ENCODE results near the gene NOL8. TPM values are rescaled to one million over a fixed set of nuclear protein-coding genes. Genes with fewer than 3 reads are reported as not detected.

NOL8 gene
- total RNA-seq, 4 donors from 2014 or later = 21.8 to 80.1 (median 33.9) TPM

DNA sequence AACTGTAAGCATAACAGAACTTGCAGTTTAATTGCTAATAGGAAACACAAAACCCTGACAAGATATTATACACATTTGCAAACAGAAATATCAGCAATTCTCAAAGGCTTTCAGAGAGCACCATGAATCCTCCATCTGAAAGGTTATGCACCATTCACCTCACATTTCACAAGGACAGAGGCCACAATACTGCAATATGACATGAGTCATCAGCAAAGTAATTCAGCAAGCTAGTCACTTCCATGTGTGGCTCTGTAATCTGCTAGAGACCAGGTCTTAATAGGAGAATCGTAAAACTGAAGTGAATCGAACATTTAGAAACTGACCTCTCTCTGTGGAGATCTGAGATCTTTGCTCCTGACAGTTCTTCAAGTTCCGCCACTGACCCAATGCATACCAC is 60.0 kb downstream of the NOL8 start:
- no peak for DNase-seq (ENCODE audit: low spot score in 2 of 2)
- Histone ChIP-seq H3K4me3 (no peak overlapping the region), H3K27me3 (no peaks in the 10 kb centered on the region), H3K27ac (no peak overlapping the region), H3K4me1 (no peaks in the 10 kb centered on the region), H3K9me3 (no peaks in the 10 kb centered on the region), H3K36me3 (peaks cover 100% of the 10 kb centered on the region)
- WGBS = 98% methylated on average over 3 of the region's 3 CpGs
- no peak for TF ChIP-seq EP300 (IDR thresholded peaks at IDR 0.05)
- no peak for TF ChIP-seq POLR2AphosphoS5 (IDR thresholded peaks at IDR 0.05)
- TF ChIP-seq, protein P1, sequence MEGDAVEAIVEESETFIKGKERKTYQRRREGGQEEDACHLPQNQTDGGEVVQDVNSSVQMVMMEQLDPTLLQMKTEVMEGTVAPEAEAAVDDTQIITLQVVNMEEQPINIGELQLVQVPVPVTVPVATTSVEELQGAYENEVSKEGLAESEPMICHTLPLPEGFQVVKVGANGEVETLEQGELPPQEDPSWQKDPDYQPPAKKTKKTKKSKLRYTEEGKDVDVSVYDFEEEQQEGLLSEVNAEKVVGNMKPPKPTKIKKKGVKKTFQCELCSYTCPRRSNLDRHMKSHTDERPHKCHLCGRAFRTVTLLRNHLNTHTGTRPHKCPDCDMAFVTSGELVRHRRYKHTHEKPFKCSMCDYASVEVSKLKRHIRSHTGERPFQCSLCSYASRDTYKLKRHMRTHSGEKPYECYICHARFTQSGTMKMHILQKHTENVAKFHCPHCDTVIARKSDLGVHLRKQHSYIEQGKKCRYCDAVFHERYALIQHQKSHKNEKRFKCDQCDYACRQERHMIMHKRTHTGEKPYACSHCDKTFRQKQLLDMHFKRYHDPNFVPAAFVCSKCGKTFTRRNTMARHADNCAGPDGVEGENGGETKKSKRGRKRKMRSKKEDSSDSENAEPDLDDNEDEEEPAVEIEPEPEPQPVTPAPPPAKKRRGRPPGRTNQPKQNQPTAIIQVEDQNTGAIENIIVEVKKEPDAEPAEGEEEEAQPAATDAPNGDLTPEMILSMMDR (IDR thresholded peaks at IDR 0.05) = no peak
- TF ChIP-seq POLR2A (IDR thresholded peaks at IDR 0.05) = no peak

- Histone ChIP-seq H3K4me3 (no peak overlapping the region), H3K36me3 (peaks cover 100% of the 10 kb centered on the region), H3K4me1 (no peaks in the 10 kb centered on the region), H3K9me3 (no peaks in the 10 kb centered on the region), H3K27ac (no peak overlapping the region), H3K27me3 (no peaks in the 10 kb centered on the region)
- DNase-seq (ENCODE audit: low spot score in 2 of 2) = no peak
- WGBS = 40% methylated on average over 1 of the region's 1 CpG
- TF ChIP-seq, protein P1 (IDR thresholded peaks at IDR 0.05) = no peak
- TF ChIP-seq POLR2AphosphoS5 (IDR thresholded peaks at IDR 0.05) = no peak
- TF ChIP-seq POLR2A (IDR thresholded peaks at IDR 0.05) = no peak
- no peak for TF ChIP-seq EP300 (IDR thresholded peaks at IDR 0.05)
Measured at GRCh38 chr9:92263131-92263530, 62.0 kb downstream of the NOL8 start.

GRCh38 chr9:92257327-92257726 is 67.8 kb downstream of the NOL8 start:
- Histone ChIP-seq H3K4me1 (no peaks in the 10 kb centered on the region), H3K36me3 (peaks cover 100% of the 10 kb centered on the region), H3K27ac (no peak overlapping the region), H3K4me3 (no peak overlapping the region), H3K27me3 (no peaks in the 10 kb centered on the region), H3K9me3 (no peaks in the 10 kb centered on the region)
- 93% methylated on average over 2 of the region's 2 CpGs for WGBS
- no peak for TF ChIP-seq POLR2A (IDR thresholded peaks at IDR 0.05)
- TF ChIP-seq POLR2AphosphoS5 (IDR thresholded peaks at IDR 0.05) = no peak
- TF ChIP-seq, protein P1 (IDR thresholded peaks at IDR 0.05) = no peak
- no peak for TF ChIP-seq EP300 (IDR thresholded peaks at IDR 0.05)
- no peak for DNase-seq (ENCODE audit: low spot score in 2 of 2)

GRCh38 chr9:92254381-92255337 is 70.5 kb downstream of the NOL8 start:
- Histone ChIP-seq H3K4me1 (no peaks in the 10 kb centered on the region), H3K4me3 (no peak overlapping the region), H3K36me3 (peaks cover 100% of the 10 kb centered on the region), H3K27ac (no peak overlapping the region), H3K9me3 (no peaks in the 10 kb centered on the region), H3K27me3 (no peaks in the 10 kb centered on the region)
- DNase-seq (ENCODE audit: low spot score in 2 of 2) = no peak
- 87% methylated on average over 17 of the region's 19 CpGs for WGBS
- TF ChIP-seq POLR2AphosphoS5 (IDR thresholded peaks at IDR 0.05) (no peak), EP300 (IDR thresholded peaks at IDR 0.05) (no peak), POLR2A (IDR thresholded peaks at IDR 0.05) (no peak)
- TF ChIP-seq, protein P1 (IDR thresholded peaks at IDR 0.05) = no peak

GRCh38 chr9:92253656-92254055 is 71.5 kb downstream of the NOL8 start:
- Histone ChIP-seq H3K27me3 (no peaks in the 10 kb centered on the region), H3K4me3 (no peak overlapping the region), H3K4me1 (no peaks in the 10 kb centered on the region), H3K9me3 (no peaks in the 10 kb centered on the region), H3K36me3 (peaks cover 98% of the 10 kb centered on the region), H3K27ac (no peak overlapping the region)
- no peak for DNase-seq (ENCODE audit: low spot score in 2 of 2)
- 73% methylated on average over 4 of the region's 4 CpGs for WGBS
- TF ChIP-seq POLR2A (IDR thresholded peaks at IDR 0.05) (no peak), POLR2AphosphoS5 (IDR thresholded peaks at IDR 0.05) (no peak), EP300 (IDR thresholded peaks at IDR 0.05) (no peak)
- TF ChIP-seq, protein P1 (IDR thresholded peaks at IDR 0.05) = no peak
